ENCODE measurements around the gene NSG2. TPM values are rescaled to one million over a fixed set of nuclear protein-coding genes. Genes with fewer than 3 reads are reported as not detected.
"Not testable (repeated sequence)": the region's sequence is repeated elsewhere in the genome, so short reads cannot be mapped to it uniquely, and the experiment has no call there.

NSG2 gene
- total RNA-seq, 4 donors from 2014 or later = 0.94 to 1.9 (median 1.8) TPM; not detected in 1

DNA sequence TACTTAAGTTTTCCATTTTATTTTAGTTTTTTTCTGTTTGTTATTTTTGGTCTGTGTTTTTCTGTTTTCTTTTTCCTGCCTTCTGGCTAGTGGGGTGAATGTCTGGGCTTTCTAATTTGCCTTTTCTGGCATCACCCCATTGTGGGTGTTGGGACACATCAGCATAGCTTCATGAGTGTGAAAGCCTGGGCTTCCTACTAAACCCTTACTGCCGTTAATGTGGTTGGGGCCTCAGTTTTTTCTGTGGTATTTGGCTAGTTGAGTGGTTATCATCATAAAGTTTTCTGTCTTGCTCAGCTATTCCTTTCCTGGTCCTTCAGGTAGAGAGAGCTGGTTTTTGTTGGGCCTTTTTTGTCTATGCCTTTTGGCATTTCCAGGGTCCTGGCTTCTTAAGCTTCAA, 35.1 kb upstream of the NSG2 start:
- no peaks in the 10 kb centered on the region for H3K4me1 ChIP-seq
- no peaks in the 10 kb centered on the region for H3K27me3 ChIP-seq
- H3K4me3 ChIP-seq = no peak overlapping the region
- H3K27ac ChIP-seq = no peak overlapping the region
- no peak for TF ChIP-seq POLR2A (IDR thresholded peaks at IDR 0.05)
- TF ChIP-seq, protein P1, sequence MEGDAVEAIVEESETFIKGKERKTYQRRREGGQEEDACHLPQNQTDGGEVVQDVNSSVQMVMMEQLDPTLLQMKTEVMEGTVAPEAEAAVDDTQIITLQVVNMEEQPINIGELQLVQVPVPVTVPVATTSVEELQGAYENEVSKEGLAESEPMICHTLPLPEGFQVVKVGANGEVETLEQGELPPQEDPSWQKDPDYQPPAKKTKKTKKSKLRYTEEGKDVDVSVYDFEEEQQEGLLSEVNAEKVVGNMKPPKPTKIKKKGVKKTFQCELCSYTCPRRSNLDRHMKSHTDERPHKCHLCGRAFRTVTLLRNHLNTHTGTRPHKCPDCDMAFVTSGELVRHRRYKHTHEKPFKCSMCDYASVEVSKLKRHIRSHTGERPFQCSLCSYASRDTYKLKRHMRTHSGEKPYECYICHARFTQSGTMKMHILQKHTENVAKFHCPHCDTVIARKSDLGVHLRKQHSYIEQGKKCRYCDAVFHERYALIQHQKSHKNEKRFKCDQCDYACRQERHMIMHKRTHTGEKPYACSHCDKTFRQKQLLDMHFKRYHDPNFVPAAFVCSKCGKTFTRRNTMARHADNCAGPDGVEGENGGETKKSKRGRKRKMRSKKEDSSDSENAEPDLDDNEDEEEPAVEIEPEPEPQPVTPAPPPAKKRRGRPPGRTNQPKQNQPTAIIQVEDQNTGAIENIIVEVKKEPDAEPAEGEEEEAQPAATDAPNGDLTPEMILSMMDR (IDR thresholded peaks at IDR 0.05) = no peak
- no peaks in the 10 kb centered on the region for H3K9me3 ChIP-seq
- no peaks in the 10 kb centered on the region for H3K36me3 ChIP-seq
- DNase-seq = no peak

DNA sequence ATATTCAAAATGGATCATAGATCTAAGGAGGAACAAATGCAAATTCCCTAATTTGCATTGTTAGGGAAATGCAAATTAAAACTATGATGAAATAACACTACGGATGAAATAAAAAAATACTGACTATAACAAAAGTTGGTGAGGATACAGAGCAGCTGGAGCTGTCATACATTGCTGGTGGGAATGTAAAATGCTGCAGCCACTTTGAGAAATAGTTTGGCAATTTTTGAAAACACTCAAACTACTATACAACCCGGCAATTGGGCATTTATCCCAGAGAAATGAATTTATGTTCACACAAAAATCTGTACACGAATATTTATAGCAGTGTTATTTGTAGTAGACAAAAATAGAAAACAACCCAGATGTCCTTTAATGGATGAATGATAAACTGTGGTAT, 34.1 kb upstream of the NSG2 start:
- TF ChIP-seq, protein P1 (IDR thresholded peaks at IDR 0.05) = no peak
- TF ChIP-seq POLR2A (IDR thresholded peaks at IDR 0.05) = no peak

GRCh38 chr5:174020069-174020927, 25.2 kb upstream of the NSG2 start:
- H3K27ac ChIP-seq, H3K27me3 ChIP-seq, H3K4me1 ChIP-seq, H3K9me3 ChIP-seq, H3K4me3 ChIP-seq, DNase-seq, H3K36me3 ChIP-seq: not testable (repeated sequence)
- TF ChIP-seq, protein P1 (IDR thresholded peaks at IDR 0.05) = peak in 3 of 6 experiments; percentile 48 to 53 (median 50)

More for the DNA sequence above, 34.1 kb upstream of the NSG2 start:
- H3K36me3 ChIP-seq = no peaks in the 10 kb centered on the region
- no peak overlapping the region for H3K4me3 ChIP-seq
- no peaks in the 10 kb centered on the region for H3K9me3 ChIP-seq
- H3K27me3 ChIP-seq = no peaks in the 10 kb centered on the region
- no peak overlapping the region for H3K27ac ChIP-seq
- H3K4me1 ChIP-seq = no peaks in the 10 kb centered on the region
- DNase-seq = no peak

GRCh38 chr5:174020928-174021304, 24.6 kb upstream of the NSG2 start:
- Histone ChIP-seq H3K36me3 (no peaks in the 10 kb centered on the region), H3K9me3 (no peaks in the 10 kb centered on the region), H3K4me3 (no peak overlapping the region), H3K4me1 (no peaks in the 10 kb centered on the region), H3K27me3 (no peaks in the 10 kb centered on the region), H3K27ac (no peak overlapping the region)
- TF ChIP-seq, protein P1 (IDR thresholded peaks at IDR 0.05) = no peak
- TF ChIP-seq POLR2A (IDR thresholded peaks at IDR 0.05) = no peak
- DNase-seq = no peak

- Histone ChIP-seq H3K9me3 (no peaks in the 10 kb centered on the region), H3K27ac (no peak overlapping the region), H3K36me3 (no peaks in the 10 kb centered on the region), H3K27me3 (no peaks in the 10 kb centered on the region), H3K4me3 (no peak overlapping the region), H3K4me1 (no peaks in the 10 kb centered on the region)
- TF ChIP-seq POLR2A (IDR thresholded peaks at IDR 0.05) = no peak
- TF ChIP-seq, protein P1 (IDR thresholded peaks at IDR 0.05) = no peak
- no peak for DNase-seq
These were observed 23.0 kb upstream of the NSG2 start for GRCh38 chr5:174022384-174023095.
